Skin of body (tissue), 2 donors: ENCODE data around the gene ZBTB7C. TPM values are rescaled to one million over a fixed set of nuclear protein-coding genes. Genes with fewer than 3 reads are reported as not detected.
A peak's percentile ranks its signal among the peaks of the same experiment; 100 is the strongest.

ENCODE experiments used
- DNase-seq: peaks from one replicate; lab custom pipeline; 2025; lab: John Stamatoyannopoulos, UW
- total RNA-seq: library from RNA; depleted of rRNA; stranded (reverse); fragments of >200 nt; gene quantifications from one replicate; pipeline ENCODE4 v1.2.3, GENCODE V29; 2014

Gene ZBTB7C
- total RNA-seq, 1 donor from 2014 or later, result 6.3 TPM

- no peak for DNase-seq
These were observed 381.7 kb downstream of the ZBTB7C start for GRCh38 chr18:48027401-48027963.

GRCh38 chr18:48026216-48026615 lies 383.0 kb downstream of the ZBTB7C start:
- DNase-seq, result no peak

GRCh38 chr18:48024881-48025660 lies 384.1 kb downstream of the ZBTB7C start:
- no peak for DNase-seq

- no peak for DNase-seq
These were observed 385.1 kb downstream of the ZBTB7C start for GRCh38 chr18:48024009-48024512.

GRCh38 chr18:48023334-48024008 lies 385.7 kb downstream of the ZBTB7C start:
- peak; percentile 50 for DNase-seq

GRCh38 chr18:48022531-48023329 lies 386.5 kb downstream of the ZBTB7C start:
- peak; percentile 11 for DNase-seq

GRCh38 chr18:48022021-48022420 lies 387.2 kb downstream of the ZBTB7C start:
- DNase-seq, result no peak

- no peak for DNase-seq
These were observed 387.8 kb downstream of the ZBTB7C start for GRCh38 chr18:48021273-48021914.

- DNase-seq, result no peak
These were observed 388.6 kb downstream of the ZBTB7C start for GRCh38 chr18:48020337-48021250.

GRCh38 chr18:48019557-48020325 lies 389.4 kb downstream of the ZBTB7C start:
- no peak for DNase-seq

GRCh38 chr18:48018851-48019250 lies 390.3 kb downstream of the ZBTB7C start:
- no peak for DNase-seq

GRCh38 chr18:48017635-48018034 lies 391.5 kb downstream of the ZBTB7C start:
- no peak for DNase-seq

- DNase-seq, result peak; percentile 96
These were observed 396.0 kb downstream of the ZBTB7C start for GRCh38 chr18:48013162-48013561.

GRCh38 chr18:48011926-48012465 lies 397.2 kb downstream of the ZBTB7C start:
- no peak for DNase-seq

GRCh38 chr18:48010264-48010663 lies 398.9 kb downstream of the ZBTB7C start:
- DNase-seq, result no peak

- no peak for DNase-seq
These were observed 400.0 kb downstream of the ZBTB7C start for GRCh38 chr18:48009116-48009745.

GRCh38 chr18:48007955-48008701 lies 401.1 kb downstream of the ZBTB7C start:
- peak; percentile 34 for DNase-seq

GRCh38 chr18:48007381-48007780 lies 401.8 kb downstream of the ZBTB7C start:
- DNase-seq, result no peak
